IMR-90 (cell line): Measurements from ENCODE around the gene STMN1. TPM values are rescaled to one million over a fixed set of nuclear protein-coding genes. Genes with fewer than 3 reads are reported as not detected.
A peak's percentile ranks its signal among the peaks of the same experiment; 100 is the strongest.

Source experiments
- ATAC-seq: fragments of 200-7000 bp; cut with Tn5 transposase; 2 replicates; pipeline ENCODE4 v1.9.1; 2020; ENCODE audit warnings: low read depth, mild to moderate bottlenecking, moderate library complexity
- BruUV-seq: library from RNA; stranded (reverse); fragments of 400-500 nt; replicated peaks from 2 replicates; lab custom pipeline; 2021; lab: Mats Ljungman, UMichigan
- CTCF ChIA-PET: fragments of 300-600 bp; formaldehyde crosslinking; extraction: SDS; loops from one replicate; lab custom pipeline; 2021; ENCODE audit warnings: antibody characterized with exemption; lab: Yijun Ruan, JAX
- POLR2A ChIA-PET: fragments of 300-600 bp; sonication (Branson Sonifier 250); formaldehyde crosslinking; loops from one replicate; lab custom pipeline; 2022; ENCODE audit warnings: antibody characterized with exemption; ENCODE audit not compliant: unreplicated experiment; lab: Charles Lee
- DNase-seq: peaks from one replicate; pipeline ENCODE4 v3.0.0; 2013
- H2AFZ ChIP-seq: replicated peaks from 2 replicates; pipeline ENCODE3; 2013; ENCODE audit warnings: low read length, mild to moderate bottlenecking; ENCODE audit not compliant: poor library complexity
- H2AK5ac ChIP-seq: 2 replicates; pipeline ENCODE4 v1.6.1; 2013; ENCODE audit warnings: low read depth, low read length, inconsistent platforms
- H2AK9ac ChIP-seq: replicated peaks from 2 replicates; pipeline ENCODE3; 2013; ENCODE audit warnings: mild to moderate bottlenecking, low read depth, low read length, moderate library complexity; ENCODE audit not compliant: poor library complexity
- H2BK120ac ChIP-seq: 2 replicates; pipeline ENCODE4 v1.6.1; 2013; ENCODE audit warnings: low read depth, low read length, inconsistent platforms
- H2BK15ac ChIP-seq: 3 replicates; pipeline ENCODE4 v1.6.1; 2013; ENCODE audit warnings: low read depth, low read length, inconsistent platforms
- H2BK20ac ChIP-seq: 2 replicates; pipeline ENCODE4 v1.6.1; 2013; ENCODE audit warnings: low read depth, mild to moderate bottlenecking, inconsistent platforms, low read length, moderate library complexity
- H2BK5ac ChIP-seq: 2 replicates; pipeline ENCODE4 v1.6.1; 2013; ENCODE audit warnings: mild to moderate bottlenecking, low read depth, low read length, inconsistent platforms; ENCODE audit not compliant: poor library complexity, severe bottlenecking
- H3K14ac ChIP-seq: replicated peaks from 2 replicates; pipeline ENCODE4 v1.6.1; 2013; ENCODE audit warnings: low read depth, low read length, inconsistent platforms
- H3K18ac ChIP-seq: 2 replicates; pipeline ENCODE4 v1.6.1; 2013; ENCODE audit warnings: low read depth, low read length, control low read depth
- H3K23ac ChIP-seq: 2 replicates; pipeline ENCODE4 v1.6.1; 2013; ENCODE audit warnings: low read depth, low read length, inconsistent platforms
- H3K27ac ChIP-seq: 2 replicates; pipeline ENCODE4 v1.5.1; 2013; ENCODE audit warnings: mild to moderate bottlenecking, control low read depth, low read length; ENCODE audit not compliant: insufficient read depth
- H3K27me3 ChIP-seq: 2 replicates; pipeline ENCODE4 v1.6.1; 2013; ENCODE audit warnings: low read length; ENCODE audit not compliant: control insufficient read depth, insufficient read depth
- H3K36me3 ChIP-seq: 2 replicates; pipeline ENCODE4 v1.6.1; 2013; ENCODE audit warnings: low read length, mixed read lengths; ENCODE audit not compliant: control insufficient read depth, insufficient read depth
- H3K4ac ChIP-seq: 2 replicates; pipeline ENCODE4 v1.6.1; 2013; ENCODE audit warnings: low read depth, low read length, inconsistent platforms
- H3K4me1 ChIP-seq: 2 replicates; pipeline ENCODE4 v1.6.1; 2013; ENCODE audit warnings: low read length, mixed read lengths; ENCODE audit not compliant: control insufficient read depth, insufficient read depth
- H3K4me2 ChIP-seq: 2 replicates; pipeline ENCODE4 v1.6.1; 2013; ENCODE audit warnings: low read depth, mild to moderate bottlenecking, control low read depth, low read length, moderate library complexity
- H3K4me3 ChIP-seq: 2 replicates; pipeline ENCODE4 v1.5.1; 2013; ENCODE audit warnings: low read depth, mild to moderate bottlenecking, control low read depth, low read length, moderate library complexity; ENCODE audit not compliant: insufficient read depth
- H3K56ac ChIP-seq: 2 replicates; pipeline ENCODE4 v1.6.1; 2013; ENCODE audit warnings: low read length, inconsistent platforms; ENCODE audit not compliant: insufficient read depth; ENCODE audit errors: extremely low read depth
- H3K79me1 ChIP-seq, 2 experiments: 2 replicates each; pipeline ENCODE4 v1.6.1; 2013; ENCODE audit warnings: low read length in 2 of 2, inconsistent platforms in 1 of 2, low read depth in 1 of 2
- H3K9ac ChIP-seq: 2 replicates; pipeline ENCODE4 v1.6.1; 2013; ENCODE audit warnings: low read depth, low read length, control low read depth
- H3K9me1 ChIP-seq: 2 replicates; pipeline ENCODE4 v1.6.1; 2013; ENCODE audit warnings: low read length, inconsistent platforms; ENCODE audit not compliant: insufficient read depth
- H3K9me3 ChIP-seq: 2 replicates; pipeline ENCODE4 v1.6.1; 2013; ENCODE audit warnings: low read length; ENCODE audit not compliant: control insufficient read depth, insufficient read depth
- H4K20me1 ChIP-seq: 2 replicates; pipeline ENCODE4 v1.6.1; 2013; ENCODE audit warnings: low read length, inconsistent platforms; ENCODE audit not compliant: insufficient read depth
- H4K5ac ChIP-seq: 2 replicates; pipeline ENCODE4 v1.6.1; 2013; ENCODE audit warnings: mild to moderate bottlenecking, low read depth, low read length, control low read depth
- H4K8ac ChIP-seq, 2 experiments: 2 replicates each; pipeline ENCODE4 v1.6.1; 2013; ENCODE audit warnings: low read depth in 2 of 2, low read length in 2 of 2, control low read depth in 1 of 2, inconsistent platforms in 1 of 2
- H4K91ac ChIP-seq: 2 replicates; pipeline ENCODE4 v1.6.1; 2013; ENCODE audit warnings: low read depth, low read length, inconsistent platforms; ENCODE audit not compliant: insufficient read depth
- CTCF ChIP-seq: conservative IDR thresholded peaks from 2 replicates; pipeline ENCODE4 v1.5.1; 2012; ENCODE audit warnings: mild to moderate bottlenecking, low read depth, low read length, improper control_type of control experiment
- FOS ChIP-seq: fragments of 150-350 bp; IDR thresholded peaks from 2 replicates; pipeline ENCODE4 v1.6.1; 2016; ENCODE audit warnings: low read depth, low read length
- MAFK ChIP-seq: IDR thresholded peaks from 2 replicates; pipeline ENCODE4 v1.6.1; 2012; ENCODE audit warnings: low read depth, low read length, improper control_type of control experiment
- MAZ ChIP-seq: IDR thresholded peaks from 2 replicates; pipeline ENCODE4 v1.6.1; 2012; ENCODE audit warnings: low read depth, mild to moderate bottlenecking, low read length, improper control_type of control experiment, moderate library complexity, borderline replicate concordance
- MXI1 ChIP-seq: IDR thresholded peaks from 2 replicates; pipeline ENCODE4 v1.6.1; 2012; ENCODE audit warnings: low read depth, mild to moderate bottlenecking, low read length, moderate library complexity, borderline replicate concordance
- NFE2L2 ChIP-seq: fragments of 150-350 bp; IDR thresholded peaks from 2 replicates; pipeline ENCODE4 v1.6.1; 2016; ENCODE audit warnings: low read depth, mild to moderate bottlenecking, low read length
- POLR2A ChIP-seq: IDR thresholded peaks from 2 replicates; pipeline ENCODE4 v1.6.1; 2012; ENCODE audit warnings: mild to moderate bottlenecking, low read depth, low read length
- RFX5 ChIP-seq: IDR thresholded peaks from 2 replicates; pipeline ENCODE4 v1.8.0; 2012; ENCODE audit warnings: low read depth, mild to moderate bottlenecking, low read length, moderate library complexity
- SMC3 ChIP-seq: fragments of 150-350 bp; IDR thresholded peaks from 2 replicates; pipeline ENCODE4 v1.6.1; 2016; ENCODE audit warnings: low read depth, mild to moderate bottlenecking, antibody characterized with exemption, low read length, moderate library complexity
- WGBS, 2 experiments: methylation state at CpG; one replicate each; pipeline versions ENCODE4 v1.1.5 to v1.1.7; 2013; ENCODE audit warnings: missing lambda C conversion rate in 2 of 2; ENCODE audit not compliant: insufficient read length in 1 of 2; ENCODE audit errors: extremely low coverage in 2 of 2; 5-methylcytosine and 5-hydroxymethylcytosine counted together
- dilution Hi-C: fragments of 300-500 bp; cut with HindIII; formaldehyde crosslinking; loops from one replicate; pipeline ENCODE4 v1.14.3; 2018; ENCODE audit warnings: low sequenced_read_pairs; ENCODE audit not compliant: unreplicated experiment
- in situ Hi-C: fragments of 300-500 bp; cut with MboI; formaldehyde crosslinking; loops from 3 replicates; pipeline ENCODE4 v1.14.3; 2019; ENCODE audit warnings: low sequenced_read_pairs, inconsistent platforms, mixed read lengths
- intact Hi-C: fragments of 100-400 bp; cut with micrococcal nuclease; formaldehyde crosslinking; loops from 2 replicates; pipeline ENCODE4 v1.10.0; 2022
- polyA plus RNA-seq, 3 experiments: library from polyadenylated mRNA; depleted of rRNA; stranded (reverse); fragments of >200 nt; gene quantifications; 2 replicates each; pipeline ENCODE4 v1.2.3, GENCODE V29; 2012; ENCODE audit warnings: low replicate concordance in 1 of 3
- total RNA-seq: library from RNA; depleted of rRNA; stranded (reverse); fragments of >200 nt; gene quantifications from 2 replicates; pipeline ENCODE4 v1.2.3, GENCODE V29; 2012

The STMN1 gene
- total and polyA plus RNA-seq, 2 of the 4 experiments (the other 2 are of a cell fraction), result 93.0 to 273 TPM

- H4K20me1 ChIP-seq, result no peaks in the 10 kb centered on the region
- WGBS, 2 experiments, result no CpG with 5 or more reads among the region's 4 CpGs
- no peaks in the 10 kb centered on the region for H3K79me1 ChIP-seq
- POLR2A ChIA-PET, result no interaction called here
- no peak overlapping the region for H2BK5ac ChIP-seq
- no peak overlapping the region for H3K18ac ChIP-seq
- ATAC-seq, result no peak
- no peak for DNase-seq
- no peak overlapping the region for H2AK5ac ChIP-seq
- H3K9me1 ChIP-seq, result no peaks in the 10 kb centered on the region
- no TSS peak for BruUV-seq
- no peak overlapping the region for H2AK9ac ChIP-seq
- dilution Hi-C loops (no loop called here), intact Hi-C loops (no loop called here), in situ Hi-C loops (no loop called here)
- CTCF ChIA-PET, result no interaction called here
- no peak overlapping the region for H3K4me2 ChIP-seq
- no peak overlapping the region for H3K4me3 ChIP-seq
- H3K4ac ChIP-seq, result no peak overlapping the region
- no peaks in the 10 kb centered on the region for H3K9me3 ChIP-seq
- H3K9ac ChIP-seq, result no peak overlapping the region
- peak overlapping the region; percentile 70 for H2AFZ ChIP-seq
- no peak overlapping the region for H2BK120ac ChIP-seq
- no peak for TF ChIP-seq FOS
- no peak for TF ChIP-seq NFE2L2
- TF ChIP-seq MAFK, result no peak
- TF ChIP-seq POLR2A, result no peak
- no peak for TF ChIP-seq CTCF
- TF ChIP-seq SMC3, result no peak
- no peak for TF ChIP-seq MAZ
- TF ChIP-seq RFX5, result no peak
- no peak for TF ChIP-seq MXI1
- peaks cover 4% of the 10 kb centered on the region; the same call in 1 of the 2 replicates for H3K27me3 ChIP-seq
- no peak overlapping the region for H2BK20ac ChIP-seq
- H4K8ac ChIP-seq, result no peak overlapping the region
- H3K36me3 ChIP-seq, result no peaks in the 10 kb centered on the region
- H3K14ac ChIP-seq, result no peak overlapping the region
- H3K56ac ChIP-seq, result no peak overlapping the region
- no peak overlapping the region for H4K5ac ChIP-seq
- no peak overlapping the region for H3K23ac ChIP-seq
- no peak overlapping the region for H4K91ac ChIP-seq
- no peak overlapping the region for H2BK15ac ChIP-seq
- H3K4me1 ChIP-seq, result no peaks in the 10 kb centered on the region
- no peak overlapping the region for H3K27ac ChIP-seq
These were observed 30.7 kb upstream of the STMN1 start for GRCh38 chr1:25936947-25937346.
